GM23248 (cell line): Measurements from ENCODE around the gene CKAP2. TPM values are rescaled to one million over a fixed set of nuclear protein-coding genes. Genes with fewer than 3 reads are reported as not detected.
A peak's percentile ranks its signal among the peaks of the same experiment; 100 is the strongest.

Experiments used
- DNase-seq: peaks from one replicate; pipeline ENCODE4 v3.0.0-alpha.2; 2015
- H2AFZ ChIP-seq: fragments of 200-600 bp; sonication (generic); 2 replicates; pipeline ENCODE4 v1.6.1; 2016; ENCODE audit warnings: antibody characterized with exemption
- H3F3A ChIP-seq: fragments of 200-600 bp; sonication (generic); 2 replicates; pipeline ENCODE4 v1.6.1; 2016; ENCODE audit warnings: mild to moderate bottlenecking, antibody characterized with exemption, mixed run types; ENCODE audit not compliant: insufficient read depth
- H3K27ac ChIP-seq: fragments of 200-600 bp; sonication (generic); 2 replicates; pipeline ENCODE4 v1.5.1; 2016; ENCODE audit warnings: mild to moderate bottlenecking
- H3K27me3 ChIP-seq: fragments of 200-600 bp; sonication (generic); replicated peaks from 2 replicates; pipeline ENCODE4 v1.6.1; 2016; ENCODE audit warnings: mild to moderate bottlenecking; ENCODE audit not compliant: insufficient read depth
- H3K36me3 ChIP-seq: fragments of 200-600 bp; sonication (generic); 2 replicates; pipeline ENCODE4 v1.6.1; 2016; ENCODE audit warnings: low read depth, mild to moderate bottlenecking
- H3K4me1 ChIP-seq: fragments of 200-600 bp; sonication (generic); 2 replicates; pipeline ENCODE4 v1.6.1; 2016; ENCODE audit warnings: mild to moderate bottlenecking; ENCODE audit not compliant: insufficient read depth
- H3K4me2 ChIP-seq: fragments of 200-600 bp; sonication (generic); one replicate; pipeline ENCODE4 v1.6.1; 2016; ENCODE audit warnings: mild to moderate bottlenecking; ENCODE audit not compliant: unreplicated experiment
- H3K4me3 ChIP-seq: fragments of 200-600 bp; sonication (generic); 2 replicates; pipeline ENCODE4 v1.5.1; 2016; ENCODE audit warnings: mild to moderate bottlenecking
- H3K79me2 ChIP-seq: fragments of 200-600 bp; sonication (generic); 2 replicates; pipeline ENCODE4 v1.6.1; 2016; ENCODE audit warnings: mild to moderate bottlenecking; ENCODE audit not compliant: insufficient read depth
- H3K9ac ChIP-seq: fragments of 200-600 bp; sonication (generic); 2 replicates; pipeline ENCODE4 v1.6.1; 2016; ENCODE audit warnings: mild to moderate bottlenecking
- H3K9me2 ChIP-seq: fragments of 200-600 bp; sonication (generic); 2 replicates; pipeline ENCODE4 v1.6.1; 2016; ENCODE audit warnings: mixed run types, mild to moderate bottlenecking, moderate library complexity; ENCODE audit not compliant: insufficient read depth
- H3K9me3 ChIP-seq: fragments of 200-600 bp; sonication (generic); one replicate; pipeline ENCODE4 v1.6.1; 2017; ENCODE audit warnings: low read depth
- H4K20me1 ChIP-seq: fragments of 200-600 bp; sonication (generic); 2 replicates; pipeline ENCODE4 v1.6.0; 2016; ENCODE audit not compliant: insufficient read depth
- EZH2 ChIP-seq: fragments of 200-600 bp; sonication (generic); IDR thresholded peaks from 2 replicates; pipeline ENCODE4 v1.6.1; 2018; ENCODE audit warnings: antibody characterized with exemption, mild to moderate bottlenecking; ENCODE audit not compliant: insufficient read depth, poor library complexity, severe bottlenecking
- EZH2phosphoT487 ChIP-seq: fragments of 200-600 bp; sonication (generic); IDR thresholded peaks from 2 replicates; pipeline ENCODE4 v1.6.1; 2018; ENCODE audit warnings: antibody characterized with exemption, moderate library complexity, mild to moderate bottlenecking, low read depth; ENCODE audit not compliant: insufficient read depth
- WGBS, 2 experiments: methylation state at CpG; one replicate each; pipeline ENCODE4 v1.1.6; 2015 to 2017; ENCODE audit warnings: low lambda C conversion rate in 2 of 2, low coverage in 1 of 2; ENCODE audit errors: missing lambda C conversion rate in 2 of 2; 5-methylcytosine and 5-hydroxymethylcytosine counted together
- in situ Hi-C: fragments of 300-500 bp; cut with MboI; formaldehyde crosslinking; loops from 2 replicates; pipeline ENCODE4 v1.15.0; 2020
- polyA plus RNA-seq: library from polyadenylated mRNA; unstranded; fragments of >200 nt; fragmentation: Nextera tagmentation; extraction: Ambion mirVana; gene quantifications from 2 replicates; pipeline ENCODE4 v1.2.1, GENCODE V29; 2016
- total RNA-seq: library from RNA; depleted of rRNA; stranded (reverse); fragments of >200 nt; shearing (Covaris generic); gene quantifications from 2 replicates; pipeline ENCODE4 v1.2.3, GENCODE V29; 2014

Gene CKAP2
- total and polyA plus RNA-seq, 2 experiments from 2014 or later = 24.2 to 37.6 TPM

GRCh38 chr13:52451135-52451804, 4.0 kb upstream of the CKAP2 start:
- H4K20me1 ChIP-seq = no peaks in the 10 kb centered on the region
- no peaks in the 10 kb centered on the region for H3K9me2 ChIP-seq
- H3K27ac ChIP-seq = no peak overlapping the region
- 0 out of 2 replicates have a peak overlapping the region, but pooled peaks have one; percentile 15 for H3K9ac ChIP-seq
- H3K9me3 ChIP-seq = no peaks in the 10 kb centered on the region
- H3K27me3 ChIP-seq = no peaks in the 10 kb centered on the region
- H2AFZ ChIP-seq = peak overlapping the region; percentile 44
- TF ChIP-seq EZH2 = no peak
- no peak for TF ChIP-seq EZH2phosphoT487
- H3F3A ChIP-seq = peaks cover 4% of the 10 kb centered on the region
- H3K4me3 ChIP-seq = peak overlapping the region; percentile 54
- peak overlapping the region; percentile 54 for H3K4me2 ChIP-seq
- DNase-seq = no peak
- WGBS, 2 experiments = 73 to 74% methylated on average over 24 of the region's 24 CpGs
- peaks cover 46% of the 10 kb centered on the region for H3K79me2 ChIP-seq
- H3K36me3 ChIP-seq = no peaks in the 10 kb centered on the region
- in situ Hi-C loops = no loop called here
- peaks cover 24% of the 10 kb centered on the region for H3K4me1 ChIP-seq

DNA sequence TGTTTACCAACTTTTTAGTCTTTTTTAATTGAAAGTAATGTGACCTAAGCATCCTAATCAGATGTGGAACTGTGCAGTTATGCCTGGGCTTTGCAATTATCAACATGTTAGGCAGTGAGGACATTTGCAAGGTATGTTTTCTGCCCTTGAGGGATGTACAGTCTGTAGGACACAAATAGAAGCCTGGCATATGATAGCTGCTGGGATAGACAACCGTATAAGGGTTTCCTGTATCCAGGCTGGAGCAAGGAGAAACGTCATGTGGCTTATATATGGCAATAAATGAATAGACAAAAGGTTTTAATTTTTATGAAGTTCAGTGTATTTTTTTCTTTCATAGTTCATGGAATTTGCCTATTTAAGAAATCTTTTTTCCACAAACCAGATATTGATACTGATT, 2.8 kb upstream of the CKAP2 start:
- TF ChIP-seq EZH2 (no peak), EZH2phosphoT487 (no peak)
- Histone ChIP-seq H3K36me3 (no peaks in the 10 kb centered on the region), H4K20me1 (no peaks in the 10 kb centered on the region), H2AFZ (no peak overlapping the region), H3K9me3 (no peaks in the 10 kb centered on the region), H3K4me2 (no peak overlapping the region), H3K4me3 (no peak overlapping the region), H3K27me3 (no peaks in the 10 kb centered on the region), H3K79me2 (peaks cover 46% of the 10 kb centered on the region), H3K9ac (no peak overlapping the region), H3F3A (peaks cover 4% of the 10 kb centered on the region), H3K9me2 (no peaks in the 10 kb centered on the region), H3K4me1 (peaks cover 29% of the 10 kb centered on the region), H3K27ac (no peak overlapping the region)
- WGBS, 2 experiments = 37 to 41% methylated on average over 2 of the region's 2 CpGs
- in situ Hi-C loops = no loop called here
- no peak for DNase-seq

- 43 to 48% methylated on average over 8 of the region's 8 CpGs for WGBS, 2 experiments
- peak overlapping the region; percentile 94 for H2AFZ ChIP-seq
- H3K79me2 ChIP-seq = peaks cover 44% of the 10 kb centered on the region
- no peaks in the 10 kb centered on the region for H3K27me3 ChIP-seq
- no peaks in the 10 kb centered on the region for H3K9me2 ChIP-seq
- H3K4me3 ChIP-seq = peak overlapping the region; percentile 98
- H3K27ac ChIP-seq = peak overlapping the region; percentile 85
- H3K4me1 ChIP-seq = peaks cover 15% of the 10 kb centered on the region
- in situ Hi-C loops = no loop called here
- peaks cover 4% of the 10 kb centered on the region; the same call in 1 of the 2 replicates for H3F3A ChIP-seq
- DNase-seq = no peak
- TF ChIP-seq EZH2 (no peak), EZH2phosphoT487 (no peak)
- peak overlapping the region; percentile 88 for H3K9ac ChIP-seq
- peak overlapping the region; percentile 99 for H3K4me2 ChIP-seq
- H3K9me3 ChIP-seq = no peaks in the 10 kb centered on the region
- H3K36me3 ChIP-seq = no peaks in the 10 kb centered on the region
- H4K20me1 ChIP-seq = no peaks in the 10 kb centered on the region
These were observed 839 bp upstream of the CKAP2 start for GRCh38 chr13:52454459-52454819.

DNA sequence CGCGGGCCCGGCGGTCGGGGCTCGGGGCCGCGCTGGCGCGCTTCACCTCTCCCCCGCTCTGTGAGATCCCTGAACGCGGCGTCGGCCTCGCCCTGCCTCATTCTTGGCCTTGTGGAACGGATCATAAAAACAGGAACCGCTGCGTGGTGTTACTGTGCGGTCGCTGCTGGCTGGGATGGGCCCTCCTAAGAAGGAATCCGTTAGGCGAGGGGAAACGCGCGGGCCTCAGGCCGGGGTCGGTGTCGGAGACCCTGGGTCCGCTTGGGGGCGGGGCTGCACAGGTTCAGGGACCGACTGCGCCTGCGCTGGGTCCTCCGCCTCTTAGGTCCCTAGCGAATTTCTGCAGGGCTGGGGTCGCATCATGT, 381 bp downstream of the CKAP2 start:
- in situ Hi-C loops = no loop called here
- H3K4me1 ChIP-seq = peaks cover 18% of the 10 kb centered on the region
- H3F3A ChIP-seq = peaks cover 4% of the 10 kb centered on the region; the same call in 1 of the 2 replicates
- H3K4me3 ChIP-seq = peak overlapping the region; percentile 98
- peak overlapping the region; percentile 99 for H3K4me2 ChIP-seq
- no peaks in the 10 kb centered on the region for H3K9me3 ChIP-seq
- H3K27ac ChIP-seq = peak overlapping the region; percentile 85
- H3K9me2 ChIP-seq = no peaks in the 10 kb centered on the region
- peak overlapping the region; percentile 88 for H3K9ac ChIP-seq
- no peaks in the 10 kb centered on the region for H4K20me1 ChIP-seq
- DNase-seq = peak; percentile 81
- 1 to 2% methylated on average over 29 to 34 of the region's 37 CpGs for WGBS, 2 experiments
- no peak for TF ChIP-seq EZH2phosphoT487
- H3K27me3 ChIP-seq = no peaks in the 10 kb centered on the region
- peak overlapping the region; percentile 94 for H2AFZ ChIP-seq
- H3K79me2 ChIP-seq = peaks cover 52% of the 10 kb centered on the region
- no peaks in the 10 kb centered on the region for H3K36me3 ChIP-seq
